MM.1S (cell line): Measurements from ENCODE around the gene DCLK1.

ENCODE experiments used
- CTCF ChIP-seq: fragments of 300-600 bp; sonication (generic); IDR thresholded peaks from 2 replicates; pipeline ENCODE4 v1.5.1; 2016; ENCODE audit warnings: antibody characterized with exemption, low read length, mixed read lengths
- EZH2 ChIP-seq: fragments of 300-600 bp; sonication (generic); optimal IDR thresholded peaks from 2 replicates; pipeline ENCODE3; 2017; ENCODE audit warnings: low read depth, mild to moderate bottlenecking, antibody characterized with exemption, low read length, mixed read lengths
- EZH2phosphoT487 ChIP-seq: fragments of 300-600 bp; sonication (generic); IDR thresholded peaks from 2 replicates; pipeline ENCODE4 v1.6.1; 2018; ENCODE audit warnings: antibody characterized with exemption, low read length

- TF ChIP-seq CTCF (no peak), EZH2 (no peak), EZH2phosphoT487 (no peak)
Observed at GRCh38 chr13:36102721-36103120, 28.5 kb downstream of the DCLK1 start.
